Endothelial cell of umbilical vein (primary cell): ENCODE results near the gene CHCHD4. TPM values are rescaled to one million over a fixed set of nuclear protein-coding genes. Genes with fewer than 3 reads are reported as not detected.

Source experiments
- BruUV-seq: library from RNA; stranded (reverse); fragments of 400-500 nt; replicated peaks from 2 replicates; lab custom pipeline; 2021; lab: Mats Ljungman, UMichigan
- CTCF ChIA-PET: fragments of 300-600, 350-600 bp; sonication (Branson Sonifier 250); formaldehyde crosslinking; loops from one replicate; lab custom pipeline; 2021; ENCODE audit warnings: antibody characterized with exemption, inconsistent platforms; lab: Charles Lee
- POLR2A ChIA-PET: fragments of 300-600, 350-600 bp; sonication (Branson Sonifier 250); formaldehyde crosslinking; loops from one replicate; lab custom pipeline; 2021; ENCODE audit warnings: antibody characterized with exemption, inconsistent platforms; lab: Charles Lee
- DNase-seq: peaks from one replicate; pipeline ENCODE4 v3.0.0-alpha.2; 2011; ENCODE audit warnings: low read depth, low spot score
- FAIRE-seq: peaks from 2 replicates; lab custom pipeline; 2011; peaks lifted over from hg19 to GRCh38; lab: Jason Lieb, UNC
- H2AFZ ChIP-seq: 2 replicates; pipeline ENCODE4 v1.6.0; 2012; ENCODE audit warnings: low read depth, low read length, control low read depth, inconsistent platforms
- H3K27ac ChIP-seq: 2 replicates; pipeline ENCODE4 v1.5.1; 2011; ENCODE audit warnings: low read depth, mild to moderate bottlenecking, control low read depth, low read length, moderate library complexity; ENCODE audit not compliant: insufficient read depth
- H3K27me3 ChIP-seq, 2 experiments: 2 replicates each; pipeline versions ENCODE4 v1.6.0 to v1.6.1; 2011; ENCODE audit warnings: low read length in 2 of 2, mixed read lengths in 1 of 2; ENCODE audit not compliant: control insufficient read depth in 2 of 2, insufficient read depth in 2 of 2
- H3K36me3 ChIP-seq, 2 experiments: 2 replicates in 1 of 2; 3 replicates in 1 of 2; pipeline ENCODE4 v1.5.1; 2011; ENCODE audit warnings: low read length in 2 of 2, mild to moderate bottlenecking in 1 of 2, moderate library complexity in 1 of 2; ENCODE audit not compliant: control insufficient read depth in 2 of 2, insufficient read depth in 2 of 2; ENCODE audit errors: extremely low read depth in 1 of 2
- H3K4me1 ChIP-seq: 3 replicates; pipeline ENCODE4 v1.5.1; 2011; ENCODE audit warnings: mild to moderate bottlenecking, low read length; ENCODE audit not compliant: control insufficient read depth, insufficient read depth; ENCODE audit errors: extremely low read depth
- H3K4me2 ChIP-seq: 2 replicates; pipeline ENCODE4 v1.6.1; 2011; ENCODE audit warnings: low read length, control low read depth, mixed read lengths; ENCODE audit not compliant: insufficient read depth
- H3K4me3 ChIP-seq, 3 experiments: fragments of 200-600 bp in 1 of 3; sonication (generic), shearing (Covaris generic) in 1 of 3; replicated peaks in 1 of 3; 2 replicates each; pipeline ENCODE4 v1.5.1; 2011 to 2016; ENCODE audit warnings: control low read depth in 3 of 3, low read length in 3 of 3, mild to moderate bottlenecking in 2 of 3, inconsistent platforms in 1 of 3, low read depth in 1 of 3, moderate library complexity in 1 of 3; ENCODE audit not compliant: insufficient read depth in 1 of 3
- H3K79me2 ChIP-seq: 2 replicates; pipeline ENCODE4 v1.6.0; 2012; ENCODE audit warnings: low read length, inconsistent platforms; ENCODE audit not compliant: control insufficient read depth, insufficient read depth
- H3K9ac ChIP-seq: replicated peaks from 2 replicates; pipeline ENCODE3; 2011; ENCODE audit warnings: low read length, control low read depth; ENCODE audit not compliant: insufficient read depth; ENCODE audit errors: extremely low read depth
- H3K9me1 ChIP-seq: replicated peaks from 3 replicates; pipeline ENCODE4 v1.6.0; 2011; ENCODE audit warnings: mild to moderate bottlenecking, low read length; ENCODE audit not compliant: control insufficient read depth, insufficient read depth; ENCODE audit errors: extremely low read depth
- H3K9me3 ChIP-seq: replicated peaks from 2 replicates; pipeline ENCODE4 v1.5.1; 2012; ENCODE audit warnings: low read length, inconsistent platforms; ENCODE audit not compliant: control insufficient read depth, insufficient read depth
- H4K20me1 ChIP-seq: replicated peaks from 2 replicates; pipeline ENCODE3; 2011; ENCODE audit warnings: mild to moderate bottlenecking, low read length; ENCODE audit not compliant: control insufficient read depth, insufficient read depth; ENCODE audit errors: extremely low read depth
- EZH2 ChIP-seq: IDR thresholded peaks from 2 replicates; pipeline ENCODE4 v1.6.1; 2012; ENCODE audit warnings: borderline replicate concordance, low read depth, mild to moderate bottlenecking, moderate library complexity, low read length, inconsistent platforms; ENCODE audit not compliant: severe bottlenecking
- FOS ChIP-seq: IDR thresholded peaks from 2 replicates; pipeline ENCODE4 v1.6.1; 2011; ENCODE audit warnings: mild to moderate bottlenecking, low read length, moderate library complexity, borderline replicate concordance; ENCODE audit not compliant: insufficient read depth
- GATA2 ChIP-seq: IDR thresholded peaks from 2 replicates; pipeline ENCODE4 v1.7.0; 2011; ENCODE audit warnings: low read depth, mild to moderate bottlenecking, moderate library complexity, mixed read lengths, low read length; ENCODE audit not compliant: insufficient read length, insufficient read depth
- JUN ChIP-seq: IDR thresholded peaks from 2 replicates; pipeline ENCODE4 v1.6.1; 2011; ENCODE audit warnings: borderline replicate concordance, low read depth; ENCODE audit not compliant: insufficient read length, insufficient read depth
- MYC ChIP-seq: IDR thresholded peaks from one replicate; pipeline ENCODE4 v1.6.1; 2011; ENCODE audit warnings: mild to moderate bottlenecking, low read depth, low read length
- POLR2A ChIP-seq: IDR thresholded peaks from 2 replicates; pipeline ENCODE4 v1.6.1; 2012; ENCODE audit warnings: low read depth, mild to moderate bottlenecking, control low read depth, low read length
- POLR2AphosphoS5 ChIP-seq: IDR thresholded peaks from 2 replicates; pipeline ENCODE4 v1.6.1; 2012; ENCODE audit warnings: low read depth, mild to moderate bottlenecking, control low read depth, low read length, moderate library complexity; ENCODE audit not compliant: insufficient read depth
- dilution Hi-C: fragments of 300-500 bp; cut with MboI; formaldehyde crosslinking; loops from one replicate; pipeline ENCODE4 v1.15.0; 2019; ENCODE audit warnings: low sequenced_read_pairs; ENCODE audit not compliant: extremely low pct_ligation_motif_present
- intact Hi-C: fragments of 100-400 bp; cut with micrococcal nuclease; formaldehyde crosslinking; loops from one replicate; pipeline ENCODE4 v1.10.0; 2022
- polyA plus RNA-seq, 4 experiments: library from polyadenylated mRNA; depleted of rRNA in 3 of 4; stranded (reverse) in 3 of 4; unstranded in 1 of 4; fragments of >200 nt; gene quantifications; 2 replicates each; pipeline versions ENCODE4 v1.2.1 to v1.2.3, GENCODE V29; 2011 to 2012; ENCODE audit warnings: missing spikeins in 1 of 4
- total RNA-seq: library from RNA; stranded (reverse); gene quantifications from 2 replicates; pipeline ENCODE4 v1.2.3, GENCODE V29; 2021
- TF ChIP-seq, protein P1 (sequence below), 2 donors: IDR thresholded peaks; 1 replicate in 1 of 2; 2 replicates in 1 of 2; pipeline ENCODE4 v1.5.1; 2011; ENCODE audit warnings: low read length in 2 of 2, mild to moderate bottlenecking in 2 of 2, moderate library complexity in 2 of 2, control low read depth in 1 of 2, inconsistent platforms in 1 of 2, low read depth in 1 of 2; ENCODE audit not compliant: insufficient read depth in 1 of 2; ENCODE audit errors: extremely low read depth in 1 of 2
- TF ChIP-seq, protein P2 (sequence below): IDR thresholded peaks from 2 replicates; pipeline ENCODE4 v1.6.1; 2011; ENCODE audit not compliant: insufficient read depth, insufficient read length

CHCHD4 gene
- total and polyA plus RNA-seq, 2 donors (not counting 3 experiments of a cell fraction or from before 2014, with no cell fraction given), result 8.5 to 13.6 TPM

DNA sequence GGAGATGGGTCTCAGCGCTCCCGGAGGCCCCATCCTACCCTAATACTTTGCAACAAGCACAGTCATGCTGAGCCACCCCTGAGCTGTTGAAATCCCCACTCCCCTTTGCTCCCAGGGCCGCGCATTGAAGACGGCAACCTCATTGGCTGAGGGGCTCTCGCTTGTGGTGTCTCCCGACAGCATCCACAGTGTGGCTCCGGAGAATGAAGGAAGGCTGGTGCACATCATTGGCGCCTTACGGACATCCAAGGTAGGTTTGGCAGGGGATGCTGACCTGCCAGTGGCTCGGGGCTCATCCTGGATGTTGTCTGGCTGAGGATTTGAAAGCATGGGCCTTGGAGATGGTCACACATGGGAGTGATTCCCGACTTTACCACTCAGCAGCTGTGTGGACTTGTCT lies 6.0 kb upstream of the CHCHD4 start:
- dilution Hi-C loops, result no loop called here

More for the DNA sequence above, 6.0 kb upstream of the CHCHD4 start:
- H3K4me1 ChIP-seq, result peaks cover 13% of the 10 kb centered on the region
- POLR2A ChIA-PET, result no interaction called here
- CTCF ChIA-PET, result no interaction called here
- H3K9me3 ChIP-seq, result no peaks in the 10 kb centered on the region
- H3K27me3 ChIP-seq, result no peaks in the 10 kb centered on the region
- H2AFZ ChIP-seq, result no peak overlapping the region
- peaks cover 35% of the 10 kb centered on the region for H3K79me2 ChIP-seq
- H3K9me1 ChIP-seq, result no peaks in the 10 kb centered on the region
- TF ChIP-seq, protein P1, sequence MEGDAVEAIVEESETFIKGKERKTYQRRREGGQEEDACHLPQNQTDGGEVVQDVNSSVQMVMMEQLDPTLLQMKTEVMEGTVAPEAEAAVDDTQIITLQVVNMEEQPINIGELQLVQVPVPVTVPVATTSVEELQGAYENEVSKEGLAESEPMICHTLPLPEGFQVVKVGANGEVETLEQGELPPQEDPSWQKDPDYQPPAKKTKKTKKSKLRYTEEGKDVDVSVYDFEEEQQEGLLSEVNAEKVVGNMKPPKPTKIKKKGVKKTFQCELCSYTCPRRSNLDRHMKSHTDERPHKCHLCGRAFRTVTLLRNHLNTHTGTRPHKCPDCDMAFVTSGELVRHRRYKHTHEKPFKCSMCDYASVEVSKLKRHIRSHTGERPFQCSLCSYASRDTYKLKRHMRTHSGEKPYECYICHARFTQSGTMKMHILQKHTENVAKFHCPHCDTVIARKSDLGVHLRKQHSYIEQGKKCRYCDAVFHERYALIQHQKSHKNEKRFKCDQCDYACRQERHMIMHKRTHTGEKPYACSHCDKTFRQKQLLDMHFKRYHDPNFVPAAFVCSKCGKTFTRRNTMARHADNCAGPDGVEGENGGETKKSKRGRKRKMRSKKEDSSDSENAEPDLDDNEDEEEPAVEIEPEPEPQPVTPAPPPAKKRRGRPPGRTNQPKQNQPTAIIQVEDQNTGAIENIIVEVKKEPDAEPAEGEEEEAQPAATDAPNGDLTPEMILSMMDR (IDR thresholded peaks at IDR 0.05; ENCODE audit: extremely low read depth in 1 of 2, insufficient read depth in 1 of 2, low read depth in 1 of 2, low read length in 2 of 2), result no peak
- TF ChIP-seq EZH2 (no peak), POLR2A (no peak), FOS (no peak), JUN (no peak), POLR2AphosphoS5 (no peak), MYC (no peak), GATA2 (no peak)
- TF ChIP-seq, protein P2, sequence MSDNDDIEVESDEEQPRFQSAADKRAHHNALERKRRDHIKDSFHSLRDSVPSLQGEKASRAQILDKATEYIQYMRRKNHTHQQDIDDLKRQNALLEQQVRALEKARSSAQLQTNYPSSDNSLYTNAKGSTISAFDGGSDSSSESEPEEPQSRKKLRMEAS, result no peak
- H3K36me3 ChIP-seq, result peaks cover 8 to 48% of the 10 kb centered on the region in 2 experiments
- no peak overlapping the region for H3K27ac ChIP-seq
- H4K20me1 ChIP-seq, result no peaks in the 10 kb centered on the region
- H3K9ac ChIP-seq, result no peak overlapping the region
- no peak overlapping the region for H3K4me3 ChIP-seq
- FAIRE-seq (no peak), DNase-seq (no peak)
- BruUV-seq, result no TSS peak
- no peak overlapping the region for H3K4me2 ChIP-seq
- intact Hi-C loops, result no loop called here
